ENCODE results near the gene C6orf120.

Gene C6orf120

GRCh38 chr6:169657284-169657610, 44.7 kb upstream of the C6orf120 start:
- Histone ChIP-seq H2BK120ac (ENCODE audit: low read depth, low read length) (no peak overlapping the region), H3K4me2 (ENCODE audit: low read length) (no peak overlapping the region), H3K27ac (ENCODE audit: low read depth, low read length) (peak overlapping the region; percentile 19), H3K79me2 (ENCODE audit: control insufficient read depth, insufficient read depth, low read length) (no peaks in the 10 kb centered on the region), H3K56ac (ENCODE audit: low read length) (peak overlapping the region; percentile 67), H3K4me3 (ENCODE audit: low read length) (no peak overlapping the region), H4K5ac (ENCODE audit: low read length) (no peak overlapping the region), H3K4ac (ENCODE audit: low read depth, low read length) (no peak overlapping the region), H3K4me1 (ENCODE audit: control insufficient read depth, low read depth, low read length) (no peaks in the 10 kb centered on the region), H3K27me3 (ENCODE audit: insufficient read depth, low read length, poor library complexity) (no peaks in the 10 kb centered on the region), H3K79me1 (ENCODE audit: low read length) (peaks cover 2% of the 10 kb centered on the region), H4K8ac (ENCODE audit: low read depth, low read length) (no peak overlapping the region), H3K18ac (ENCODE audit: low read length) (no peak overlapping the region), H3K9ac (ENCODE audit: low read length) (no peak overlapping the region), H2AK5ac (ENCODE audit: low read length) (no peak overlapping the region), H2BK5ac (ENCODE audit: low read length) (no peak overlapping the region), H3K36me3 (ENCODE audit: control insufficient read depth, insufficient read depth, low read length) (peaks cover 17% of the 10 kb centered on the region), H2BK15ac (replicated peaks; ENCODE audit: low read depth) (no peak overlapping the region), H3K23ac (ENCODE audit: low read length) (no peak overlapping the region)
- WGBS (ENCODE audit: extremely low coverage, insufficient coverage, low lambda C conversion rate), result no CpG with 5 or more reads among the region's 13 CpGs
- DNase-seq, result no peak

- no peak overlapping the region for H2BK120ac ChIP-seq (ENCODE audit: low read depth, low read length)
- no peak overlapping the region for H3K4me2 ChIP-seq (ENCODE audit: low read length)
- no peak overlapping the region for H2AK5ac ChIP-seq (ENCODE audit: low read length)
- no CpG with 5 or more reads among the region's 26 CpGs for WGBS (ENCODE audit: extremely low coverage, insufficient coverage, low lambda C conversion rate)
- H3K4me3 ChIP-seq (ENCODE audit: low read length), result no peak overlapping the region
- no peak overlapping the region for H3K4ac ChIP-seq (ENCODE audit: low read depth, low read length)
- no peaks in the 10 kb centered on the region for H3K27me3 ChIP-seq (ENCODE audit: insufficient read depth, low read length, poor library complexity)
- H3K56ac ChIP-seq (ENCODE audit: low read length), result no peak overlapping the region
- no peaks in the 10 kb centered on the region for H3K79me2 ChIP-seq (ENCODE audit: control insufficient read depth, insufficient read depth, low read length)
- no peak overlapping the region for H2BK5ac ChIP-seq (ENCODE audit: low read length)
- H3K79me1 ChIP-seq (ENCODE audit: low read length), result no peaks in the 10 kb centered on the region
- no peak overlapping the region for H3K9ac ChIP-seq (ENCODE audit: low read length)
- H4K8ac ChIP-seq (ENCODE audit: low read depth, low read length), result no peak overlapping the region
- no peak overlapping the region for H3K18ac ChIP-seq (ENCODE audit: low read length)
- no peaks in the 10 kb centered on the region for H3K4me1 ChIP-seq (ENCODE audit: control insufficient read depth, low read depth, low read length)
- peak; percentile 26 for DNase-seq
- H3K27ac ChIP-seq (ENCODE audit: low read depth, low read length), result no peak overlapping the region
- no peak overlapping the region for H4K5ac ChIP-seq (ENCODE audit: low read length)
- H2BK15ac ChIP-seq (replicated peaks; ENCODE audit: low read depth), result no peak overlapping the region
- H3K36me3 ChIP-seq (ENCODE audit: control insufficient read depth, insufficient read depth, low read length), result peaks cover 15% of the 10 kb centered on the region
- no peak overlapping the region for H3K23ac ChIP-seq (ENCODE audit: low read length)
Measured at GRCh38 chr6:169659820-169660610, 41.9 kb upstream of the C6orf120 start.

- H3K56ac ChIP-seq (ENCODE audit: low read length), result no peak overlapping the region
- H3K4me2 ChIP-seq (ENCODE audit: low read length), result no peak overlapping the region
- H3K4ac ChIP-seq (ENCODE audit: low read depth, low read length), result no peak overlapping the region
- H2BK120ac ChIP-seq (ENCODE audit: low read depth, low read length), result no peak overlapping the region
- no peaks in the 10 kb centered on the region for H3K27me3 ChIP-seq (ENCODE audit: insufficient read depth, low read length, poor library complexity)
- whole genome bisulfite sequencing (ENCODE audit: extremely low coverage, insufficient coverage, low lambda C conversion rate), result no CpG with 5 or more reads among the region's 26 CpGs
- H3K4me1 ChIP-seq (ENCODE audit: control insufficient read depth, low read depth, low read length), result no peaks in the 10 kb centered on the region
- no peak overlapping the region for H3K18ac ChIP-seq (ENCODE audit: low read length)
- H3K36me3 ChIP-seq (ENCODE audit: control insufficient read depth, insufficient read depth, low read length), result peaks cover 14% of the 10 kb centered on the region
- H3K23ac ChIP-seq (ENCODE audit: low read length), result no peak overlapping the region
- H4K8ac ChIP-seq (ENCODE audit: low read depth, low read length), result no peak overlapping the region
- no peak overlapping the region for H3K4me3 ChIP-seq (ENCODE audit: low read length)
- no peak overlapping the region for H3K9ac ChIP-seq (ENCODE audit: low read length)
- no peak overlapping the region for H2AK5ac ChIP-seq (ENCODE audit: low read length)
- no peaks in the 10 kb centered on the region for H3K79me2 ChIP-seq (ENCODE audit: control insufficient read depth, insufficient read depth, low read length)
- H3K79me1 ChIP-seq (ENCODE audit: low read length), result no peaks in the 10 kb centered on the region
- H3K27ac ChIP-seq (ENCODE audit: low read depth, low read length), result no peak overlapping the region
- DNase-seq, result no peak
- H2BK5ac ChIP-seq (ENCODE audit: low read length), result no peak overlapping the region
- H4K5ac ChIP-seq (ENCODE audit: low read length), result no peak overlapping the region
- no peak overlapping the region for H2BK15ac ChIP-seq (replicated peaks; ENCODE audit: low read depth)
Measured at GRCh38 chr6:169660751-169661390, 41.1 kb upstream of the C6orf120 start.

GRCh38 chr6:169661391-169661756, 40.6 kb upstream of the C6orf120 start:
- no peak overlapping the region for H3K4me3 ChIP-seq (ENCODE audit: low read length)
- H3K56ac ChIP-seq (ENCODE audit: low read length), result no peak overlapping the region
- no peak overlapping the region for H2AK5ac ChIP-seq (ENCODE audit: low read length)
- H2BK15ac ChIP-seq (replicated peaks; ENCODE audit: low read depth), result no peak overlapping the region
- no peaks in the 10 kb centered on the region for H3K79me2 ChIP-seq (ENCODE audit: control insufficient read depth, insufficient read depth, low read length)
- H3K27me3 ChIP-seq (ENCODE audit: insufficient read depth, low read length, poor library complexity), result no peaks in the 10 kb centered on the region
- no peak overlapping the region for H4K5ac ChIP-seq (ENCODE audit: low read length)
- DNase-seq, result no peak
- no peak overlapping the region for H4K8ac ChIP-seq (ENCODE audit: low read depth, low read length)
- H3K9ac ChIP-seq (ENCODE audit: low read length), result no peak overlapping the region
- peaks cover 14% of the 10 kb centered on the region for H3K36me3 ChIP-seq (ENCODE audit: control insufficient read depth, insufficient read depth, low read length)
- no peak overlapping the region for H3K18ac ChIP-seq (ENCODE audit: low read length)
- H2BK5ac ChIP-seq (ENCODE audit: low read length), result no peak overlapping the region
- H3K27ac ChIP-seq (ENCODE audit: low read depth, low read length), result no peak overlapping the region
- no peak overlapping the region for H3K4ac ChIP-seq (ENCODE audit: low read depth, low read length)
- no CpG with 5 or more reads among the region's 7 CpGs for whole genome bisulfite sequencing (ENCODE audit: extremely low coverage, insufficient coverage, low lambda C conversion rate)
- H3K23ac ChIP-seq (ENCODE audit: low read length), result no peak overlapping the region
- no peak overlapping the region for H2BK120ac ChIP-seq (ENCODE audit: low read depth, low read length)
- H3K4me1 ChIP-seq (ENCODE audit: control insufficient read depth, low read depth, low read length), result no peaks in the 10 kb centered on the region
- no peak overlapping the region for H3K4me2 ChIP-seq (ENCODE audit: low read length)
- H3K79me1 ChIP-seq (ENCODE audit: low read length), result no peaks in the 10 kb centered on the region

- H3K79me2 ChIP-seq (ENCODE audit: control insufficient read depth, insufficient read depth, low read length), result no peaks in the 10 kb centered on the region
- H3K4me3 ChIP-seq (ENCODE audit: low read length), result no peak overlapping the region
- H3K36me3 ChIP-seq (ENCODE audit: control insufficient read depth, insufficient read depth, low read length), result peaks cover 10% of the 10 kb centered on the region
- H4K8ac ChIP-seq (ENCODE audit: low read depth, low read length), result no peak overlapping the region
- no peak overlapping the region for H2BK5ac ChIP-seq (ENCODE audit: low read length)
- no peak overlapping the region for H3K27ac ChIP-seq (ENCODE audit: low read depth, low read length)
- no CpG with 5 or more reads among the region's 8 CpGs for WGBS (ENCODE audit: extremely low coverage, insufficient coverage, low lambda C conversion rate)
- no peak overlapping the region for H3K4me2 ChIP-seq (ENCODE audit: low read length)
- H3K4me1 ChIP-seq (ENCODE audit: control insufficient read depth, low read depth, low read length), result peaks cover 2% of the 10 kb centered on the region
- no peak overlapping the region for H3K4ac ChIP-seq (ENCODE audit: low read depth, low read length)
- no peak overlapping the region for H4K5ac ChIP-seq (ENCODE audit: low read length)
- no peak overlapping the region for H3K23ac ChIP-seq (ENCODE audit: low read length)
- no peak overlapping the region for H3K56ac ChIP-seq (ENCODE audit: low read length)
- no peak for DNase-seq
- no peak overlapping the region for H3K9ac ChIP-seq (ENCODE audit: low read length)
- peaks cover 1% of the 10 kb centered on the region for H3K79me1 ChIP-seq (ENCODE audit: low read length)
- H2BK120ac ChIP-seq (ENCODE audit: low read depth, low read length), result no peak overlapping the region
- no peak overlapping the region for H2AK5ac ChIP-seq (ENCODE audit: low read length)
- no peak overlapping the region for H2BK15ac ChIP-seq (replicated peaks; ENCODE audit: low read depth)
- H3K27me3 ChIP-seq (ENCODE audit: insufficient read depth, low read length, poor library complexity), result no peaks in the 10 kb centered on the region
- H3K18ac ChIP-seq (ENCODE audit: low read length), result no peak overlapping the region
Measured at GRCh38 chr6:169663468-169663867, 38.5 kb upstream of the C6orf120 start.

Data from mesendoderm (in vitro differentiated cells).